K562 treated with DMSO at 1 percent for 24 hours (cell line): ENCODE measurements around the gene LYL1. TPM values are rescaled to one million over a fixed set of nuclear protein-coding genes. Genes with fewer than 3 reads are reported as not detected.

Source experiments
- total RNA-seq: library from RNA; unstranded; fragments of 300-600 nt; gene quantifications from 2 replicates; pipeline ENCODE4 v1.2.3, GENCODE V29; 2022; ENCODE audit warnings: low read depth; ENCODE audit not compliant: insufficient read depth

LYL1 gene
- 418 and 505 TPM in 2 replicates for total RNA-seq

DNA sequence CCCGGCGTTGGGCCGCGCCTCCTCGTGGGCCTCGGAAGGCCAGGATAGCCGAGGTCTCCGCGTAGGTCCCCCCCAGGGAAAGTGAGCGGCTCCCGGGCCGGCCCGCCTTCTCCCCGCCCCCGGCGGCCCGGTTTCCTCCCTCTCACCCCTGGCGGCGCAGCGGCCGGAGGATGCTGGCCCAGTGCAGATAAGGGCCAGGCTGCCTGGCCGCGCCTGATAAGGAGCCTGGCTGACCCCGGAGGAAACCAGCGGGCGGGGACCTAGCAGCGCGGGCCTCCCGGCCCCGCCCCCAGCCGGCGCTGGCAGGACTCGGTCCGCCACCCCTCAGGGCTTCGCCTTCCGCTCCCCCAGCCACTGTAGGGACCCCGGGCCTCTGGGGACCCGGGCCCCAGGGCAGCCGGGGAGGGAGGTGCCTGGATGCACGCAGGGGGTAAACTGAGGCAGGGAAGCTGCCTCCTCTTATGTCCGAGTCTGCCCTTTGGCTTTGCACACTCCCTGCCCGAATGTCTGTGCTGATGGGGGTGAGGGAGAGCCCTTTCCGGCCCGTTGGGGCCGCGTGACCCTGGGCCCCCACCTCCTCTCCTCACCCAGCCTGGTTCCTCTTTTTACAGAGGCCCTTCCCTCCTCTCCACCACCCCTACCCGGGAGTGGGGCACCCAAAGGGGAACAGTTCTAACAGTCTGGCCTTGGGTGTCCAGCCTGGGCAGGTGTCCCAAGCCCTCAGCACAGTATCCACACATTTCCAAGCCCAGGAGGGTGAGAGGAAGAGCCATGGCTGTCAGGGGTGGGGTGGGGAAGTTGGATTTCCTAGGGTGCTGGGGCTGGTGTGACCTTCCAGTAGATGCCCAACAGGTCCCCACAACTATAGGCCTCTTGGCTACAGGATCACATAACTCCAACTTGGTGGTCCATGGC is at the start of gene LYL1:
Gene LYL1, minus strand, starts transcription at position 193 of the 915 bp plus-strand sequence. CDS start 1,687 bp downstream, outside the sequence.

DNA sequence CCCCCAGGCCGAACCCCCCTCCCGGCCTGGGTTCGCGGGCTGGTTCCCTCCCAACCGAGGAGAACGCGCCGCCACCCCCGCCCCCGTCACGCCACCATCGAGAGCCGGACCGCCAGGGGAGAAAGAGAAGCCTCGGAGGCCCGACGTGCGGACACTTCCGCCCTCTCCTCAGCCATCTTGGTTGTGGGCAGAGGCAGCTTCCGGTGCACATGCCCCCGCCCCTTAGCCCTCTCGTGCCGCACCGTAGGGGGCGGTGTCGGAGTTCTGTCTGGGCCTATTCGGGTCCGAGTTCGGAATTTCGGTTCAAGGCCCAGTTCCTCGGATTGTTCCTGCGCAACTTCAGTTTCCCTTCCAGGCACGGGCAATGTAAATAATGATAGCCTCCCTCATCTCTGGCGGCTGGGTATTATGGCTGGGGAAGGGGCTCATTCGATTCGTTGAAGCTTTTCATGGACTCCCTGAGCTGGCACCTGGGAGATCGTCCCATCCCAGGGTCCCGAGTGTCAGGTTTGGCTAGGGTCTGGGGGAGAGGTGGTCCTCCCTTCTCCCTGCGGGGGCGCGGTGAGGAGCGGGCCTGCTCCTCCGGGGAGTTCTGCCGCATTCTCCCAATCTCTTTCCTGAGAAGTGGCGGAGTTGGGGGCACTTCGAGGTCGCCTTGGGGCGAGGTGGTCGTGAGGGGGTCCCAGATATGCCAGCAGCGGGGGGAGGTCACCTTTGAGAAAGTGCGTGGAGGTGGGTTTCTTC is 47.7 kb upstream of the LYL1 start, which contains the start of the genes IER2 and STX10:
Gene IER2, plus strand, starts transcription at position 225 of the 744 bp plus-strand sequence. CDS start 2,776 bp downstream, outside the sequence.
Gene STX10, minus strand, starts transcription at position 189 of the 744 bp plus-strand sequence. CDS start 202 bp downstream, outside the sequence.

DNA sequence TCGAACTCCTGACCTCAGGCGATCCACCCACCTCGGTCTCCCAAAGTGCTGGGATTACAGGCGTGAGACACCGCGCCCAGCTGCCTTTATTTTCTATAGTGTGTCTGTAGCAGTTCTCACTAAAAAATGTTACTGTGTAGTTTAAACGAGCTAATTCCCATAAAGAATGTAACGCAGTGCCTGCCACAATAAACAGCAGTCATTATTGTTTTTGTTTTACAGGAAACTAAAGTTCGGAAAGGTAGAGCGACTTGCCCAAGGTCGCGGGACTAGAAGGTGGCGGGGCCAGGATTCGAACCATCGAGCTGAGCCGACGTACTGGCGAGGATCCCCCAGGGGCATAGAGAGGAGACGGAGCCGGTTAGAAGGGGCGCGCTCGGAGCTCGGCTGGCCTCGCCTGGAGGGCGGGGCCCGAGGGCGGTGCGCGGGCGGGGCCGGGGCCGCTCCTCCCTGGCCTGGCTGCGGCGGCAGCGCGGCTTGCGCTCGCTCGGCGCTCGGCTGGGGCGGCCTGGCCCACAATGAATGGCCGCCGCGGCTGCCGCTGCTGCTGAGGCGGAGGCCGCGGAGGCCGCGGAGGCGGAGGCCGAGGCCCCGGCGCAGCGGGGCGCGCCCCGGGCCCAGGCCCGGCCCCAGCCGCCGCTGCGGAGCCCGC is 15.2 kb upstream of the LYL1 start, which contains the start of gene NACC1:
Gene NACC1, plus strand, starts transcription at position 493 of the 652 bp plus-strand sequence. CDS start 16,944 bp downstream, outside the sequence.

DNA sequence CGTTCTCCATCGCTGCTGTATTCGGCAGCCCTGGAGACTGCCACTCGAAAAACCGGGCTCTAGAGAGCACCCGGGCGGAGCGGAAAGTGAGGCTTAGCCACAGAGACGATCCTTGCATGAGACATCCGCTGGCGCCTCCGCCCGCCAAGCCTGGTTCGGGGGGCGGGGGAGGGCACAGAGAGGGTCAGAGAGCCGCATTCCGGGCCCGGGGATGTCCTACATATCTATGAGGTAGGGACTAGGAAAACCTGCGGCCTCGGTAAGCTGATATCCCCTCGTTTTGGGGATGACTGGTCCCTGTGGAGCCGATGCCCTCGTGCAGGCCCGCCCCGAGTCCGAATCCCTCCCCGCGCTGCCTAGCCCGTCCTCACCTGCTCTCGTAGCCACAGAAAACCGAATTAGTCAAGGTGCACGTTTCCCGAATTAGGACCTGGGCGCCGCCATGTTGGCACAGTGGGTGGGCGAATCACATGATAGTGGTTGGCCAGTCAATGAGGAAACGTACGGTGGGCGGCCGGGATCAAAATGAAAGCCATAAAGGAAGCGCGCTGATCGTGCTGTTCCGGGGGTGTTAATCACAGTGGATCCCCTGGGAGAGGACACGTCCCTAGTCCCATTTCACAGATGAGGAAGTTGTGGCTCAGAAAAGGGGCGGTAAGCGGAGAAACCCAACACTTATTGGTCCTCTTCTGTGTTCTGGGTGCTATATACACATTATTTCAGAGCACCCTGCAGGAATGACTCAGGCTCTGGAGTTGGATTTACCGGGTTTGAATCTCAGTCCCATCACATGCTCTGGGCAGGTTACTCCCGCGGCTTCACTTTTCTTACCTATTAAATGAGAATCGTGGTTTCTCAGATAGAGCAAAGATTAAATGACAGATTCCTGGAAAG is 13.9 kb upstream of the LYL1 start, which contains the start of gene TRMT1:
Gene TRMT1, minus strand, starts transcription at position 459 of the 894 bp plus-strand sequence. Its CDS starts 341 bp downstream, at position 118.

Other genes starting within 250 kb of the LYL1 start
- gene DNASE2, start 221.4 kb downstream of the LYL1 start, total RNA-seq: 157 TPM in 2 replicates
- 33.8 and 46.8 TPM in 2 replicates for gene KLF1, start 215.7 kb downstream of the LYL1 start, total RNA-seq
- gene GCDH, start 211.7 kb downstream of the LYL1 start, total RNA-seq: 17.5 and 23.0 TPM in 2 replicates
- 2.3 and 5.5 TPM in 2 replicates for gene SYCE2, start 183.6 kb downstream of the LYL1 start, total RNA-seq
- gene FARSA, start 169.1 kb downstream of the LYL1 start, total RNA-seq: 148 and 157 TPM in 2 replicates
- 582 and 601 TPM in 2 replicates for gene CALR, start 164.2 kb downstream of the LYL1 start, total RNA-seq
- gene RAD23A, start 157.0 kb downstream of the LYL1 start, total RNA-seq: 158 and 166 TPM in 2 replicates
- gene GADD45GIP1, start 145.6 kb downstream of the LYL1 start, total RNA-seq: 44.0 and 48.0 TPM in 2 replicates
- gene DAND5, start 133.3 kb downstream of the LYL1 start, total RNA-seq: 0.14 TPM in 1 of 2 replicates, not detected in the other
- gene NFIX, start 107.4 kb downstream of the LYL1 start, total RNA-seq: 10.2 and 12.0 TPM in 2 replicates
- gene TRMT1, start 13.9 kb upstream of the LYL1 start, total RNA-seq: 34.6 and 35.4 TPM in 2 replicates
- 59.9 and 65.7 TPM in 2 replicates for gene NACC1, start 15.4 kb upstream of the LYL1 start, total RNA-seq
- gene STX10, start 47.5 kb upstream of the LYL1 start, total RNA-seq: 109 and 110 TPM in 2 replicates
- 248 and 282 TPM in 2 replicates for gene IER2, start 47.6 kb upstream of the LYL1 start, total RNA-seq